Measurements from ENCODE around the gene IRGM.

- no peak for TF ChIP-seq CTCF (IDR thresholded peaks at IDR 0.05)
- no peak for TF ChIP-seq POLR2A (IDR thresholded peaks at IDR 0.05)
Observed at GRCh38 chr5:150829744-150830143, 16.6 kb upstream of the IRGM start.

Measured in thyroid gland (tissue), 4 donors.